K562 (cell line): ENCODE results near the gene KCNH2. TPM values are rescaled to one million over a fixed set of nuclear protein-coding genes. Genes with fewer than 3 reads are reported as not detected.

Experiments
- ATAC-seq: fragments of 200-7000 bp; cut with Tn5 transposase; 3 replicates; pipeline ENCODE4 v1.9.1; 2020; ENCODE audit warnings: moderate library complexity
- BruUV-seq: library from RNA; stranded (reverse); fragments of 400-500 nt; replicated peaks from 2 replicates; lab custom pipeline; 2021; lab: Mats Ljungman, UMichigan
- CTCF ChIA-PET: fragments of 300-600 bp; formaldehyde crosslinking; extraction: SDS; loops from one replicate; lab custom pipeline; 2021; ENCODE audit warnings: low intra/inter-chr PET ratio; lab: Yijun Ruan, JAX
- POLR2A ChIA-PET: fragments of 300-600, 350-650 bp; sonication (Branson Sonifier 250); formaldehyde crosslinking; extraction: SDS; loops from one replicate; lab custom pipeline; 2021; ENCODE audit warnings: antibody characterized with exemption, inconsistent platforms; lab: Yijun Ruan, JAX
- DNase-seq, 4 experiments: peaks; one replicate each; pipeline versions ENCODE4 v3.0.0 to v3.0.0-alpha.2; 2011 to 2018; ENCODE audit warnings: low spot score in 3 of 4, mixed read lengths in 3 of 4; ENCODE audit errors: extremely low read depth in 1 of 4
- FAIRE-seq: peaks from 2 replicates; lab custom pipeline; 2011; peaks lifted over from hg19 to GRCh38; lab: Jason Lieb, UNC
- H2AFZ ChIP-seq: 2 replicates; pipeline ENCODE4 v1.6.0; 2011; ENCODE audit warnings: low read depth, low read length, control low read depth, inconsistent platforms
- H3K27ac ChIP-seq: fragments of 200-600 bp; 3 replicates; pipeline ENCODE4 v1.8.0; 2011; ENCODE audit warnings: low read depth, mild to moderate bottlenecking, control low read depth, inconsistent platforms, low read length, moderate library complexity, mixed read lengths; ENCODE audit errors: extremely low read depth
- H3K27me3 ChIP-seq, 2 experiments: fragments of 300-600 bp in 1 of 2; 2 replicates in 1 of 2; 3 replicates in 1 of 2; pipeline versions ENCODE4 v1.6.0 to v1.8.0; 2011; ENCODE audit warnings: inconsistent platforms in 2 of 2, low read length in 2 of 2, mild to moderate bottlenecking in 1 of 2, mixed read lengths in 1 of 2, moderate library complexity in 1 of 2; ENCODE audit not compliant: control insufficient read depth in 2 of 2, insufficient read depth in 2 of 2
- H3K36me3 ChIP-seq: fragments of 300-600 bp; 3 replicates; pipeline ENCODE4 v1.8.0; 2011; ENCODE audit warnings: mild to moderate bottlenecking, low read length, inconsistent platforms; ENCODE audit not compliant: control insufficient read depth, insufficient read depth
- H3K4me1 ChIP-seq, 2 experiments: fragments of 200-600 bp in 1 of 2; replicated peaks in 1 of 2; 2 replicates in 1 of 2; 3 replicates in 1 of 2; pipeline versions ENCODE4 v1.5.1 to v1.8.0; 2011; ENCODE audit warnings: inconsistent platforms in 2 of 2, low read length in 2 of 2, mild to moderate bottlenecking in 1 of 2, mixed read lengths in 1 of 2, moderate library complexity in 1 of 2; ENCODE audit not compliant: control insufficient read depth in 2 of 2, insufficient read depth in 2 of 2
- H3K4me2 ChIP-seq: 2 replicates; pipeline ENCODE4 v1.6.1; 2011; ENCODE audit warnings: low read length, control low read depth, inconsistent platforms, mixed read lengths; ENCODE audit not compliant: insufficient read depth
- H3K4me3 ChIP-seq: fragments of 200-600 bp; sonication (generic), shearing (Covaris generic); 2 replicates; pipeline ENCODE4 v1.5.1; 2016; ENCODE audit warnings: control low read depth, inconsistent platforms
- H3K79me2 ChIP-seq: fragments of 200-600 bp; 3 replicates; pipeline ENCODE4 v1.8.0; 2011; ENCODE audit warnings: low read length, inconsistent platforms; ENCODE audit not compliant: control insufficient read depth, insufficient read depth
- H3K9ac ChIP-seq, 2 experiments: 2 replicates each; pipeline versions ENCODE4 v1.6.0 to v1.6.1; 2011; ENCODE audit warnings: low read depth in 2 of 2, low read length in 2 of 2, control low read depth in 1 of 2, inconsistent platforms in 1 of 2, mild to moderate bottlenecking in 1 of 2, mixed read lengths in 1 of 2; ENCODE audit not compliant: insufficient read depth in 1 of 2
- H3K9me1 ChIP-seq: one replicate; pipeline ENCODE4 v1.6.0; 2011; ENCODE audit warnings: inconsistent platforms, mild to moderate bottlenecking, low read length, moderate library complexity; ENCODE audit not compliant: control insufficient read depth, insufficient read depth
- H3K9me3 ChIP-seq: replicated peaks from 2 replicates; pipeline ENCODE4 v1.5.1; 2011; ENCODE audit warnings: low read depth, low read length, inconsistent platforms; ENCODE audit not compliant: control insufficient read depth, insufficient read depth
- H4K20me1 ChIP-seq: replicated peaks from 2 replicates; pipeline ENCODE4 v1.6.1; 2011; ENCODE audit warnings: low read length, inconsistent platforms, mixed read lengths; ENCODE audit not compliant: control insufficient read depth, insufficient read depth
- ATF1 ChIP-seq, 2 experiments: fragments of 450-650 bp in 1 of 2; IDR thresholded peaks; 2 replicates each; pipeline ENCODE4 v1.6.1; 2016; ENCODE audit warnings: missing compliant biosample characterization in 1 of 2, missing genetic modification characterization in 1 of 2
- BHLHE40 ChIP-seq: IDR thresholded peaks from 2 replicates; pipeline ENCODE4 v1.6.1; 2011; ENCODE audit warnings: low read length, improper control_type of control experiment
- CEBPG ChIP-seq, 3 experiments: fragments of 200-800 bp in 1 of 3; sonication (Bioruptor generic) in 1 of 3; sonication (generic) in 1 of 3; formaldehyde crosslinking in 1 of 3; IDR thresholded peaks in 2 of 3; conservative IDR thresholded peaks in 1 of 3; 2 replicates each; pipeline versions ENCODE4 v1.6.1 to v1.8.0; 2016 to 2022; ENCODE audit warnings: missing compliant biosample characterization in 2 of 3, missing genetic modification characterization in 2 of 3, mild to moderate bottlenecking in 1 of 3, missing genetic modification reagents in 1 of 3
- DIDO1 ChIP-seq: fragments of 450-650 bp; IDR thresholded peaks from 2 replicates; pipeline ENCODE4 v1.6.1; 2016; ENCODE audit warnings: low read depth, missing biosample characterization, missing genetic modification characterization
- E2F6 ChIP-seq, 2 experiments: IDR thresholded peaks; 2 replicates each; pipeline ENCODE4 v1.6.1; 2011; ENCODE audit warnings: borderline replicate concordance in 1 of 2, control low read depth in 1 of 2, low read depth in 1 of 2, low read length in 1 of 2, mild to moderate bottlenecking in 1 of 2, mixed read lengths in 1 of 2, moderate library complexity in 1 of 2; ENCODE audit not compliant: insufficient read depth in 1 of 2, insufficient read length in 1 of 2, poor library complexity in 1 of 2, severe bottlenecking in 1 of 2; ENCODE audit errors: extremely low read depth in 1 of 2
- KDM1A ChIP-seq, 2 experiments: fragments of 450-650 bp; IDR thresholded peaks; 2 replicates each; pipeline ENCODE4 v1.6.1; 2016; ENCODE audit warnings: mild to moderate bottlenecking in 2 of 2
- L3MBTL2 ChIP-seq: fragments of 450-650 bp; IDR thresholded peaks from 2 replicates; pipeline ENCODE4 v1.6.1; 2016; ENCODE audit warnings: mild to moderate bottlenecking, moderate library complexity
- MAX ChIP-seq: sonication (generic); formaldehyde crosslinking; IDR thresholded peaks from 2 replicates; pipeline ENCODE4 v1.9.0; 2022; ENCODE audit warnings: mild to moderate bottlenecking, missing genetic modification reagents
- MXI1 ChIP-seq: IDR thresholded peaks from 2 replicates; pipeline ENCODE4 v1.6.1; 2011; ENCODE audit warnings: low read depth, mild to moderate bottlenecking, improper control_type of control experiment, low read length
- SMARCE1 ChIP-seq: fragments of 450-650 bp; IDR thresholded peaks from 2 replicates; pipeline ENCODE4 v1.7.1; 2016; ENCODE audit warnings: mild to moderate bottlenecking
- UBTF ChIP-seq, 2 experiments: IDR thresholded peaks; 2 replicates each; pipeline ENCODE4 v1.6.1; 2012; ENCODE audit warnings: improper control_type of control experiment in 2 of 2, low read depth in 2 of 2, low read length in 2 of 2, borderline replicate concordance in 1 of 2
- ZBTB2 ChIP-seq: fragments of 450-650 bp; IDR thresholded peaks from 2 replicates; pipeline ENCODE4 v1.6.1; 2016; ENCODE audit warnings: antibody characterized with exemption
- ZNF444 ChIP-seq: fragments of 250-450 bp; sonication (Bioruptor Pico); IDR thresholded peaks from 2 replicates; pipeline ENCODE4 v1.4.0; 2020; ENCODE audit warnings: mild to moderate bottlenecking, moderate library complexity
- ZNF584 ChIP-seq: fragments of 200-800 bp; sonication (Bioruptor generic); IDR thresholded peaks from 2 replicates; pipeline ENCODE4 v1.6.1; 2016; ENCODE audit warnings: low read depth, mild to moderate bottlenecking, missing genetic modification characterization, missing compliant biosample characterization
- WGBS: fragments of 100-300 bp; shearing (Covaris generic); methylation state at CpG from one replicate; pipeline ENCODE4 v1.1.6; 2016; ENCODE audit warnings: low coverage, mixed read lengths; ENCODE audit not compliant: insufficient coverage; ENCODE audit errors: missing lambda C conversion rate; 5-methylcytosine and 5-hydroxymethylcytosine counted together
- in situ Hi-C: fragments of 300-500 bp; cut with MboI; formaldehyde crosslinking; loops from 4 replicates; pipeline ENCODE4 v1.15.0; 2018; ENCODE audit warnings: inconsistent platforms, mixed read lengths
- intact Hi-C: fragments of 100-400 bp; cut with micrococcal nuclease; formaldehyde crosslinking; loops from 2 replicates; pipeline ENCODE4 v1.14.2; 2022
- polyA plus RNA-seq, 8 experiments: library from polyadenylated mRNA; depleted of rRNA in 4 of 8; stranded (reverse) in 5 of 8; unstranded in 3 of 8; fragments of >200 nt; fragmentation: Nextera tagmentation in 2 of 8; fragmentation: Illumina TruSeq in 1 of 8; extraction: Ambion mirVana in 2 of 8; extraction: Trizol in 1 of 8; gene quantifications; 2 replicates each; pipeline versions ENCODE4 v1.2.1 to v1.2.3, GENCODE V29; 2011 to 2014; ENCODE audit warnings: inconsistent platforms in 1 of 8, missing spikeins in 1 of 8
- total RNA-seq, 7 experiments: library from RNA; depleted of rRNA in 6 of 7; stranded (reverse); fragments of >200 nt in 6 of 7; fragmentation: Illumina TruSeq in 2 of 7; extraction: Trizol in 2 of 7; gene quantifications; 2 replicates each; pipeline versions ENCODE4 v1.2.1 to v1.2.3, GENCODE V29; 2011 to 2021; ENCODE audit warnings: low replicate concordance in 1 of 7

Gene KCNH2
- total and polyA plus RNA-seq, 9 of the 15 experiments (the other 6 are each of a cell fraction or from before 2014, with no cell fraction given) = 18.1 to 368 (median 218) TPM

- no peak overlapping the region for H3K27ac ChIP-seq
- H3K4me3 ChIP-seq = no peak overlapping the region
- no peaks in the 10 kb centered on the region for H3K9me3 ChIP-seq
- ChIA-PET POLR2A (interaction anchor here (0.7 to 3.2 kb wide), 10 partner anchors 8 to 170 kb away, joined by 3 to 20 read pairs (median 6); partner anchors contain the start of gene FASTK), CTCF (no interaction called here)
- H3K36me3 ChIP-seq = no peaks in the 10 kb centered on the region
- 0 out of 4 replicates have a peak overlapping the region, but pooled peaks of 1 of the 2 experiments have one; percentile 37 for H3K9ac ChIP-seq
- no peaks in the 10 kb centered on the region for H4K20me1 ChIP-seq
- no peak for FAIRE-seq
- H3K79me2 ChIP-seq = no peaks in the 10 kb centered on the region
- intact Hi-C loops (no loop called here), in situ Hi-C loops (no loop called here)
- peak in 3 of 4 experiments; percentile 16 to 30 (median 30) for DNase-seq
- peak overlapping the region; percentile 21; the same call in 1 of the 2 replicates for H2AFZ ChIP-seq
- peaks cover 8 to 31% of the 10 kb centered on the region in 2 experiments for H3K27me3 ChIP-seq
- no peaks in the 10 kb centered on the region for H3K9me1 ChIP-seq
- no peak overlapping the region; the same call in 1 of the 2 replicates for H3K4me2 ChIP-seq
- no TSS peak for BruUV-seq
- peaks cover 0 to 5% of the 10 kb centered on the region in 2 experiments; a peak in 2 of 5 replicates for H3K4me1 ChIP-seq
- peak; percentile 63 for ATAC-seq
- 12% methylated on average over 12 of the region's 12 CpGs for WGBS
- TF ChIP-seq KDM1A (IDR thresholded peaks at IDR 0.05) (peak in 1 of 2 experiments; percentile 78; a peak in 1 of 4 replicates), MXI1 (no peak), E2F6 (IDR thresholded peaks at IDR 0.05; ENCODE audit: borderline replicate concordance in 1 of 2, extremely low read depth in 1 of 2, insufficient read depth in 1 of 2, insufficient read length in 1 of 2, low read depth in 1 of 2, low read length in 1 of 2, poor library complexity in 1 of 2, severe bottlenecking in 1 of 2) (peak in 1 of 2 experiments; percentile 26), UBTF (IDR thresholded peaks at IDR 0.05; ENCODE audit: borderline replicate concordance in 1 of 2, low read depth in 2 of 2, low read length in 2 of 2) (0 out of 4 replicates have a peak, but pooled peaks of 1 of the 2 experiments have one; percentile 16), ZNF584 (CRISPR knock-in tag) (0 out of 2 replicates have a peak, but pooled peaks have one; percentile 31), L3MBTL2 (peak; percentile 85), ATF1 (CRISPR knock-in tag; IDR thresholded peaks at IDR 0.05) (0 out of 2 replicates have a peak, but pooled peaks have one; percentile 6), ATF1 (tag; IDR thresholded peaks at IDR 0.05) (no peak), DIDO1 (tag) (peak; percentile 30; the same call in 1 of the 2 replicates), ZBTB2 (0 out of 2 replicates have a peak, but pooled peaks have one; percentile 23), SMARCE1 (no peak), ZNF444 (CRISPR knock-in tag) (no peak), MAX (peak; percentile 70), CEBPG (CRISPR knock-in tag; IDR thresholded peaks at IDR 0.05) (0 out of 2 replicates have a peak, but pooled peaks have one; percentile 33), CEBPG (tag; conservative IDR thresholded peaks at IDR 0.05 in 1 of 2, IDR thresholded peaks at IDR 0.05 in 1 of 2) (no peak), BHLHE40 (peak; percentile 92)
Observed at GRCh38 chr7:150910996-150911422, 67.1 kb downstream of the KCNH2 start.
